ENCODE data around the gene MLIP. TPM values are rescaled to one million over a fixed set of nuclear protein-coding genes. Genes with fewer than 3 reads are reported as not detected.

The MLIP gene
- total RNA-seq, 1 experiment from 2014 or later: 0.59 TPM

- CTCF ChIA-PET: interaction anchor here (1.5 kb wide), 1 partner anchor 28 kb away, joined by 3 read pairs; no protein-coding TSS in a partner anchor
- intact Hi-C loops (cut with micrococcal nuclease): no loop called here
- Histone ChIP-seq H3K27ac (ENCODE audit: low read depth, low read length) (no peak overlapping the region), H3K9me2 (ENCODE audit: insufficient read depth) (no peaks in the 10 kb centered on the region), H3K9me3 (ENCODE audit: control insufficient read depth in 1 of 2, insufficient read depth in 1 of 2, low read depth in 1 of 2, low read length in 2 of 2) (no peaks in the 10 kb centered on the region), H2AFZ (ENCODE audit: low read depth, low read length, poor library complexity, severe bottlenecking) (no peak overlapping the region), H4K20me1 (ENCODE audit: insufficient read depth) (no peaks in the 10 kb centered on the region), H3K9ac (ENCODE audit: low read length) (no peak overlapping the region), H3K79me2 (ENCODE audit: insufficient read depth, low read length) (no peaks in the 10 kb centered on the region), H3K27me3 (ENCODE audit: insufficient read depth, low read length) (no peaks in the 10 kb centered on the region), H3K4me3 (replicated peaks in 1 of 2; ENCODE audit: low read depth in 1 of 2, low read length in 2 of 2) (no peak overlapping the region), H3K36me3 (ENCODE audit: control insufficient read depth in 1 of 2, insufficient read depth in 2 of 2, low read length in 2 of 2) (no peaks in the 10 kb centered on the region), H3K4me1 (ENCODE audit: control insufficient read depth in 1 of 2, insufficient read depth in 2 of 2, low read length in 2 of 2) (no peaks in the 10 kb centered on the region), H3K4me2 (ENCODE audit: low read length) (no peak overlapping the region)
- BruUV-seq (replicated peaks): no TSS peak
- DNase-seq (ENCODE audit: low read depth, low spot score) (no peak), ATAC-seq (no peak)
- RAD21 ChIA-PET (ENCODE audit: low non-redundant PET in 1 of 2, low total read pairs in 2 of 2, uncharacterized antibody in 2 of 2, unreplicated experiment in 2 of 2): no interaction called here
- TF ChIP-seq EGR1 (IDR thresholded peaks at IDR 0.05; ENCODE audit: low read depth) (no peak), FOSL1 (IDR thresholded peaks at IDR 0.05; ENCODE audit: low read depth) (no peak), ELF1 (IDR thresholded peaks at IDR 0.05; ENCODE audit: borderline replicate concordance, low read depth) (no peak), RAD21 (IDR thresholded peaks at IDR 0.05; ENCODE audit: low read depth) (no peak), POLR2A (IDR thresholded peaks at IDR 0.05; ENCODE audit: borderline replicate concordance, extremely low read depth, insufficient read depth, insufficient read length) (no peak), POLR2AphosphoS5 (IDR thresholded peaks at IDR 0.05; ENCODE audit: low read depth, low read length) (no peak), CBX3 (IDR thresholded peaks at IDR 0.05; ENCODE audit: low read depth) (no peak), REST (IDR thresholded peaks at IDR 0.05; ENCODE audit: low read depth) (no peak), CEBPB (IDR thresholded peaks at IDR 0.05; ENCODE audit: low read depth) (no peak), MAX (IDR thresholded peaks at IDR 0.05) (no peak), YY1 (IDR thresholded peaks at IDR 0.05; ENCODE audit: extremely low read depth, insufficient replicate concordance, low read depth, low read length) (no peak), TCF7L2 (IDR thresholded peaks at IDR 0.05; ENCODE audit: borderline replicate concordance, extremely low read depth, insufficient read depth, insufficient read length) (no peak), JUND (IDR thresholded peaks at IDR 0.05) (no peak), CTCF (IDR thresholded peaks at IDR 0.05 in 2 of 3, conservative IDR thresholded peaks at IDR 0.05 in 1 of 3; ENCODE audit: borderline replicate concordance in 1 of 3, insufficient read depth in 1 of 3, low read depth in 2 of 3, low read length in 2 of 3) (no peak)
- POLR2A ChIA-PET: no interaction called here
Observed at GRCh38 chr6:54217018-54217417, 105.8 kb downstream of the MLIP start.

All from HCT116 (cell line).